Left renal cortex interstitium (tissue), 4 donors: ENCODE data around the gene ACO2. TPM values are rescaled to one million over a fixed set of nuclear protein-coding genes. Genes with fewer than 3 reads are reported as not detected.
"Not testable (repeated sequence)": the region's sequence is repeated elsewhere in the genome, so short reads cannot be mapped to it uniquely, and the experiment has no call there.

Experiments used
- DNase-seq, 4 donors: peaks; one replicate each; pipeline ENCODE4 v3.0.0-alpha.2; 2013; ENCODE audit warnings: low read depth in 4 of 4, low spot score in 2 of 4, missing footprints in 1 of 4
- polyA plus RNA-seq, 4 donors: library from polyadenylated mRNA; unstranded; fragments of 120-200 nt; gene quantifications; one replicate each; pipeline ENCODE4 v1.2.1, GENCODE V29; 2013; ENCODE audit not compliant: insufficient read length in 4 of 4

ACO2 gene
- polyA plus RNA-seq, result 100 to 1,000 TPM; 127 to 158 (median 136) TPM

- peak; percentile 98 to 100 (median 98) for DNase-seq
Observed at GRCh38 chr22:41468381-41469217, at the start of gene ACO2, which contains the start of gene PHF5A. Gene ACO2 (plus strand): TSS chr22:41469117. CDS start chr22:41469147, 30 bp downstream. Gene PHF5A (minus strand): TSS chr22:41468692. CDS start chr22:41468653, 39 bp downstream.

- no peak for DNase-seq
Observed at GRCh38 chr22:41425660-41426365, 43.1 kb upstream of the ACO2 start.

GRCh38 chr22:41429232-41429950 is 39.5 kb upstream of the ACO2 start:
- no peak for DNase-seq

DNA sequence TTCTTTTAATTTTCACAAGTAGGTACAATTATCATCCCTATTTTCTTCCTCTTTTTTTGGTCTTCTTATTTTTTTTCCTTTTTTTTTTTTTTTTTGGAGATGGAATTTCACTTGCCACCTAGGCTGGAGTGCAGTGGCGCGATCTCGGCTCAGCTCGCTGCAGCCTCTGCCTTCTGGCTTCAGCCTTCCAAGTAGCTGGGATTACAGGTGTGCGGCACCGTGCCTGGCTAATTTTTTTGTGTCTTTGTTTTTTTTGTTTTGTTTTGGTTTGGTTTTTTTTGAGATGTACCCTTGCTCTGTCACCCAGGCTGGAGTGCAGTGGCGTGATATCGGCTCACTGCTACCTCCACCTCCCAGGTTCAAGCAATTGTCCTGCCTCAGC is 39.0 kb upstream of the ACO2 start:
- no peak for DNase-seq

GRCh38 chr22:41431656-41432055 is 37.3 kb upstream of the ACO2 start:
- no peak for DNase-seq

DNA sequence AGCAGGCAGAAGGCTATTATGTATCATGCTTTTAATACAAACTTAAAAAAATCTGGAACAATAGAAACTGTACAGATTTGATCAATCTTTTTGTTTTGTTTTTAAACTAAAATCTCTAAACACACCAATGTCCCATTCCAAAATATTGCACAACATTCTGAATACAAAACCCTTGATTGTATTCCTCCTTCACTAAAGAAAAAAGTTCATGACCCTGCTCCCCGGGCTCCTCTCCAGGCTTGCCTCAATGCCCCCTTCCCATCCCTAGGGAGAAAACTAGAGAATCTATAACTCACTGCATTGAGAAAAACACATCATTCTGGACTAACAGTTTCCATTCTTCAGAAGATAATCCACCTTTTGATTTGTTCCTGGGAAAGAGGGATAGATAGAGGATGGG is 35.4 kb upstream of the ACO2 start:
- DNase-seq, result not testable (repeated sequence)

DNA sequence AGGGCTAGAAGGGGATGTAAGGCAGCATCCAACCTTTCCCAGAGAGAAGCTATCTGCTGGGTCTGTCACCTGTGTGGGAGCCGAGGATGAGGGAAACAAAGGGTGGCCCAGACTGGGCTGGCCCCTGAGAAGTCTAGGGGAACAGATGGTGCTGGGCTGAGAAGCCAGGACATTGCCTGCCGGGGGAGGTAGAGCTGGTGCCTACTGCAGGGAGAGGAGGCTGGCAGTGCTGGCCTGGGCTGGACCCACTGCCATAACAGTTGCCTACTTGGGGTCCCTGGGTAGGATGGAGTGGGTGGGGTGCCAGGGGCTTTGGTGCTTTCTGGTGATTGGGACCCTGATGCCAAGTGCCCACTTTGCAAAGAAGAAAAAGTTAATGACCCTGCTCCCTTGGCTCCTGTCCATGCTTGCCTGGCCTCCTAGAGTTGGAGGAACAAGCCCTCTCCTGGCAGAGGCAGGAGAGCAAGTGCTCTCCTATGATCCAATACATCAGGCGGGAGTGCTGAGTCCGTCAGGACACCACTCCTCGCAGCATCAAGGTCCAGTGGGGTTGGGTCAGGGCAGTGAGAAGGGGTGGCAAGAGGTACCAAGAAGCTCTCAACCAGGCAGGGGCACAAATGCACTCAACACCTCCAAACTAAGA is 34.4 kb upstream of the ACO2 start:
- DNase-seq, result not testable (repeated sequence)

- DNase-seq, result no peak
Observed at GRCh38 chr22:41435560-41435959, 33.4 kb upstream of the ACO2 start.

- no peak for DNase-seq
Observed at GRCh38 chr22:41436322-41437113, 32.4 kb upstream of the ACO2 start.

- DNase-seq, result no peak
Observed at GRCh38 chr22:41437198-41437597, 31.7 kb upstream of the ACO2 start.

- not testable (repeated sequence) for DNase-seq
Observed at GRCh38 chr22:41440511-41440910, 28.4 kb upstream of the ACO2 start.

DNA sequence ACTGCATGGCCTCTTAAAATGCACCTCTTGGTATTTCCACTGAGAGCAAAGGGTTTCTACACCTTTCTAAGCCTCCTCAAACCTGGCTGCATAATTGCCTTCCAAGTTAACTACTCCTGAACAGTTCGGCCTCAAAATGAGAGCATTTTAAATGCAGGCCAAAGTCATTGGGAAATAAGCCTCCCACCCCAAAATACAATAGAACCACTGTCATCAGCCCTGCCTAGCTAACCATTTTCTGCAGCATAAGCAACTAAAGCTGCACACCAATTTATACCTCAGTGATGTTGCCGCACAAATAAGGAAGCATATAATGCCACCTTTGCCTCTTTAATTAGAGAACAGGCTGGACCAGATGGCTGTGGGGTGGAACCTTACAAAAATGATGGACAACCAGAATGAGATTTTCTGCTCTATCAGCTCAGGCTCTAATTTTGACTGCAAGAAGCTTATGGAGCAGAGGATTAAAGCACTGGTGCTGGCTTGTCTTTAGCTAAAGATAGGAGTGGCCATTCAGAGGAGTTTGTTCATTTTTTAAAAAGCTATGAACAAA is 26.6 kb upstream of the ACO2 start:
- DNase-seq, result no peak

DNA sequence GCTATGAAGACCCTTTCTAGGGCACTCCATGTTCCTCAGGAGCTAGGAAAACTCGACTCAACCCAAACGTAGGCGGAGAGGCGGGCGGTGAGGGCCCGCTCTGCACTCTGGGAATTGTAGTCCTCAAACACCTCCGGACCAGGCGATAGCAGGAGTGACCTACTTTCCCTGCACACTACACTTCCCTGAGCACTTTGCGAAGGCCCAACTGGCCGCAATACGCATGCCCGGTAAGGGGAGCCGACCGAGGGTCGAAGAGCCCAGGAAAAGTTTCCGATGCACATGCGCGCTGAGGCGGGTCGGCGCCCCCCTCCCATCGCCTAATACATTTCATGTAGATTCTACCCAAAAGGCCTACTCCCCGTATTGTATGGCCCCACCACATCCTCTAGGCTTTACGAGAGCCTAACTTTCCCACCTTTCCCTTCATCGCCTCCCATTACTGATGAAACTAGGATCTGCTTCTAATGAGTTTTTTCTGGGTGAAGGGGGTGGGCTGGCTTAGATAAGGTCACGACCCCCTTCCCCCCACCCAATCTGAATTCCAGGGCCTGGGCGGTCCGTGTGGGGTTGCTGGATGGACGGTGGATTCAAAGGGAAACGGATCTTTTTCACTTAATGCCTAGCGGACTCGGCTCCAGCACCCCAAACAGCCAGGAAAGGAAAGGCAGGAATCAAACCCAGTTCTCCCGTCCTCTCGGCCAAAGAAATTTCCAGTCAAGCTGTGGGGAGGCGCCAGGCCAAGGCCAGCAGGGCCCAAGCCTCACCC is 24.4 kb upstream of the ACO2 start:
- peak; percentile 87 to 98 (median 91) for DNase-seq

GRCh38 chr22:41445129-41446056 is 23.5 kb upstream of the ACO2 start:
- DNase-seq, result peak in 1 of 4 donors; percentile 17

- no peak for DNase-seq
Observed at GRCh38 chr22:41446057-41446501, 22.8 kb upstream of the ACO2 start.

- DNase-seq, result peak; percentile 88 to 92 (median 90)
Observed at GRCh38 chr22:41446639-41447434, 22.1 kb upstream of the ACO2 start, which contains the start of gene TOB2. Gene TOB2 (minus strand): TSS chr22:41446801. CDS start chr22:41437345, 9,456 bp downstream.
